ENCODE measurements around the gene SUSD6.

SUSD6 gene

GRCh38 chr14:69611172-69612013, at the start of gene SUSD6:
Gene SUSD6 (plus strand): TSS chr14:69611596. CDS start chr14:69658593, 46,997 bp downstream.
- DNase-seq (ENCODE audit: low spot score), result peak; percentile 94

DNA sequence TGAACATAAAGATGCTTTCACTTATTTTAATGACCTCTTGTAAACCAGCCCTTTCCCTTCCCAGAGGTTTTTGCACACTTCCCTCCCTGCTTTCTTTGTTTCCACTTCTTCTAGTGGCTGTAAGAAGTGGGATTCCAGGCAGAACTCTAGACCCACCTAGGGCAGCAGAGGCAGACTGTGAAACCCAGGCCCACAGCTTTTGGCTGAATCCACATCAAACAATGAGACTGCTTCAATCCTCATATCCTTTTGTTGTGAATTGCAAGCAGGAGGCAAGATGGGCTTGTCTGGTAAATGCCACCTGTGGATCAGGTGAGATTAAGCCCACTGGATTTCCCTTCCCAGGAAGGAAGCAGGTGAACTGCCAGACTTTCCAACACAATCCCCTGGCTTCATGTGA, 49.5 kb upstream of the SUSD6 start:
- DNase-seq (ENCODE audit: low spot score), result no peak

DNA sequence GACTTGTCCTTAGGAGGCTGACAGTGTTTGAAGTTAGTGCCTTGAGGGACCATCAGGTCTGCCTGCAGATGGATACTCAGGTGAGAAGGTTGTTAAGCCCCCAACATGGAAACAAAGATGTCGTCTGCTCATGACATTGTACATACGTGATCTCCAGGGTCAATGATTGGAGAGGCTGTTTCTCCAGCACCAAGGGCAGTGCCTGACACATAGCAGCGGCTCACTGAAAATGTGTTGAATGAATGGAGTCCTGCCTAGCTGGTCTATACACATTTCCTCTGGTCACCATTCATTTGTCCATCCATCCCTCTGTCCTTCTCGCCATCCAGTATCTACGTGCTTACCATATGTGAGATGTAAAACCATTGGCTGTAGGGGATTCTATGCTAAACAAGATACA, 43.8 kb upstream of the SUSD6 start:
- no peak for DNase-seq (ENCODE audit: low spot score)

- DNase-seq (ENCODE audit: low spot score), result no peak
Measured at GRCh38 chr14:69569859-69570258, 41.5 kb upstream of the SUSD6 start.

DNA sequence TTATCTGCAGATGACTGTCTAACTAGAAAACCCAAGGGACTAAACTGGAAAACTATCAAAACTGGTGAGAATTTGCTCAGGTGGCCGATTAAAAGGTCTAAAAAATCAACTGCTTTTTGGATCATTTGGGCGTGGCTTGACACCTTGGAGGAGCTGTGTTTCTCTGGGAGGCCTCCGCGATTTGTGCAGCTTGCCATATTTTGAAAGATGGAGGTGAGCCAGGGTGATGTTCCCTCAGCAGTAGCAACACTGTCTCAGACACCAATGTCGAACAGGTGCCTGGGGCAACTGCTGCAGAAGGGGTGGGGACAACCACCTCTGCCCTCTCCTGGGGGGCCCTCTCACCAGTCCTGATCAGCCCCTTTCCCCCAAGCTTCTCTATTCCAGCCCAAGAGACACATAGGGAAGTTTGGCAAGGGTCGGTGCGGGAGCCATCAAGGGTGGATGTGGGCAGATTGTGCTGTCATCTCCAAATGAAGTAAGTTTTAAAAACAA, 40.5 kb upstream of the SUSD6 start:
- DNase-seq (ENCODE audit: low spot score), result no peak

- no peak for DNase-seq (ENCODE audit: low spot score)
Measured at GRCh38 chr14:69571449-69572029, 39.9 kb upstream of the SUSD6 start.

GRCh38 chr14:69572030-69572840, 39.2 kb upstream of the SUSD6 start:
- DNase-seq (ENCODE audit: low spot score), result peak; percentile 52

DNA sequence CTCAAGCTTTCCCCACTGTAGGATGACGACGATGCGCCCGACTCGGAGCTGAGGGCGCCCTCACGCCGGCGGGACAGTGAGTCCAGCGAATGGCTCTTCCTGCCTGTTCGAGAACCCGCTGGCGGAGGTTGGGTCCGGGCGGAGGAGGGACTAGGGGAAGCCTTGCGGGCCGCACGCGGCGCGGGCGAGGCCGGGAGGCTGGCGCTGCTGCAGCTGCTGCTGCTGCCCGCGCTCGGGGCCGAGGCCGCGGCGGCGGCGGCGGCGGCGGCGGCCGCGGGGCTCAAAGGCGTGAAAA, 38.6 kb upstream of the SUSD6 start:
- no peak for DNase-seq (ENCODE audit: low spot score)

- no peak for DNase-seq (ENCODE audit: low spot score)
Measured at GRCh38 chr14:69573205-69573830, 38.1 kb upstream of the SUSD6 start.

GRCh38 chr14:69573831-69574262, 37.5 kb upstream of the SUSD6 start:
- DNase-seq (ENCODE audit: low spot score), result no peak

DNA sequence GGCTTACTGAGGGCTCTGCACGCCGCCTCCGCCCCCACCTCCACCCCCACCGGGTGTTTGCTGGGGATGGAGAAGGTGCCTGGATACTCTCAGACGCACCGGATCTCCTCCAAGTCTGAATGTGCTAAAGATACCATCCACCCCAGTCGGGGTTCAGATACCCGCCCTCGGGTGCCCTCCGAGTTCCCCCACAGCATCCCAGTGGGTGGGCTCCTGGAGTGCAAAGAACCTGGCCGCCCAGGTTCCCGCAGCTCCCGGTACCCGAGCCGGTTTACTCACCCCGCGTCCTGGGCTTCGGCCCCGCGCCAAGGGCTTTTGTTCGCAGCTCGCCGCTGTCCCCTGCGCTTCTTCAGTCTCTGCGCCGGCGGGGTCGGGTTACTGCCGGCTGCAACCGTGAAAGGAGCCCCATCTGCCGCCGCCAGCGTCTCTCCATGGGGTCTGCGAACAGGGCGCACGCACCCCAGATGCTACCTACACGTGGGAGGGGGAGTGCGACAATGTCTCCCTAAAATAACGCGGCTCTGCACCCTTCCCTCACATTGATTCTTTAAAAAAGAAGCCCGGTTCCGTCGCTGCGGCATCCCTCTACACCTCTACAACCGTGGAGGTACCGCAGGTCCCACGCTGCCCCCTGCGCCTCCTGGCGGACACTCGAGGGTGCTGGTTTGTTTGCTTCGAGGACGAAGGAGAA, 37.0 kb upstream of the SUSD6 start, which contains the start of gene CCDC177:
Gene CCDC177 (minus strand): TSS at position 609 of the 691 bp plus-strand sequence. CDS start 1,249 bp downstream, outside the sequence.
- peak; percentile 56 for DNase-seq (ENCODE audit: low spot score)

GRCh38 chr14:69574954-69575295, 36.5 kb upstream of the SUSD6 start:
- no peak for DNase-seq (ENCODE audit: low spot score)

- DNase-seq (ENCODE audit: low spot score), result no peak
Measured at GRCh38 chr14:69579476-69579875, 31.9 kb upstream of the SUSD6 start.

DNA sequence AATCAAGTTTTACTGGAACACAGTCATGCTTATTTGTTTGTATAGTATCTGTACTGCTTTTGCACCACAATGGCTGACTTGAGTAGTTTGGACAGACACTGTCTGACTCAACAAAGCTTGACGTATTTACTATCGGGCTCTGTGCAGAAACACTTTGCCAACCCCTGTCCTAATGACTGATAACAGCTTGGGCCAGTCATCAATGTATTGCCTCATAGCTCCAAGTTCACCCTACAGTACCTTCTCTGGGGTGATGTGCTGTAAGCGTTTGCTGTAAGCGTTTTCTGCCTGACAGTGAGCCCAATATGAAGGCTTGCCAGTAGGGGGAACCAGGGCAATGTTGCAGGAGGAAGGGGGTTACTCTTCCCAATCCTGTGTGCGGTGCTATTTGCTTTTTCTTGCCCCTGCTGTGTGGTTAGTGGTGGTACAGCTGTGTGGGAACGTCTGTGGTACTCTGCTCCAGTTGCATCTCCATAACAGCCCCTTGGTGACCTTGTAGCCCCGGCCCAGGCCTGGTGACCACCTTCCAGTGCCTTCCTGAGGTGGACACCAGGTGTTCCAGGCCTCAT, 31.3 kb upstream of the SUSD6 start:
- peak; percentile 22 for DNase-seq (ENCODE audit: low spot score)

DNA sequence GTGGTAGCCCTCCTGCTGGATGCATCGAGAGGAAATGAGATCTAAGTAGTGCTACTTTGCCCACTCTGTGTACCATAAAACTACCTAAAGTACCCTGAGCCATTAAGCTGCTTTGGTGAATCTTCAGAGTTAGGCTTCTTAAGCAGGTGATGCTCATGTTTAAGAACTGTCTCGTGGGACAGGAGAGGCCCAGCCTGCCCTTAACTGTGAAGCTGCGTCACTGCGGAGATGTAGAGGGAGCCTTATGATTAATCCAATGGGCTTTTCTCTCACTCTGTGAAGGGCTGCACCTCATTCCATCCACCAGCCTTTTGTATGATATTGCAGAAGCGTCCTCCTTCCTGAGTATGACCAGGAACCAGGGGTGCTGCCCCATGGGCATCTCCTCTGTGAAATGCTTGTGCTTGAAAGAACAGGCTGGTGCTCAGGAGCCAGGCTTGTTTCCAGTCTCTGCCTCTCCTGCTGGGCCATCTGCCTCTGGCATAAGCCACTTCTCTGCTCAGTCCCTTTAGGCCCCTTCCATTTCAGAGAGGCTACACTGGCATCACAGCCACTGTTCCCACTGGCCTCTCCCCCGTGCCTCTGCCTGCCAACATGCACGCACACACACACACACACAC, 30.0 kb upstream of the SUSD6 start:
- no peak for DNase-seq (ENCODE audit: low spot score)

GRCh38 chr14:69582212-69582611, 29.2 kb upstream of the SUSD6 start:
- peak; percentile 72 for DNase-seq (ENCODE audit: low spot score)

DNA sequence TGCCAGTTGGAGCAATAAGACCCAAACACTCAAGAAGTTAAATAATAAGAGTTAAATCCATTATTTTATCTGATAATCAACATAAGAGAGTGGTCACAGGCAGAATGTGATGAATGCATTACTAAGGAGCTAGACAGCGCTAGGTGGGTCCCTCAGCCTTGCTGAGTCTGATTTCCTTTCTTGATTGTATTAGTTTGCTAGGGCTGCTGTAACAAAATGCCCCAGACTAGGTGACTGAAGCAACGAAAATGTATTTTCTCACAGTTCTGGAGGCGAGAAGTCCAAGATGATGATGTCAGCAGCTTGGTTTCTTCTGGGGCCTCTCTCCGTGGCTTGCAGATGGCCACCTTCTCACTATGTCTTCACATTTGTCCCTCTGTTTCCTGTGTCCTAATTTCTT, 28.6 kb upstream of the SUSD6 start:
- no peak for DNase-seq (ENCODE audit: low spot score)

- DNase-seq (ENCODE audit: low spot score), result no peak
Measured at GRCh38 chr14:69584389-69584788, 27.0 kb upstream of the SUSD6 start.

DNA sequence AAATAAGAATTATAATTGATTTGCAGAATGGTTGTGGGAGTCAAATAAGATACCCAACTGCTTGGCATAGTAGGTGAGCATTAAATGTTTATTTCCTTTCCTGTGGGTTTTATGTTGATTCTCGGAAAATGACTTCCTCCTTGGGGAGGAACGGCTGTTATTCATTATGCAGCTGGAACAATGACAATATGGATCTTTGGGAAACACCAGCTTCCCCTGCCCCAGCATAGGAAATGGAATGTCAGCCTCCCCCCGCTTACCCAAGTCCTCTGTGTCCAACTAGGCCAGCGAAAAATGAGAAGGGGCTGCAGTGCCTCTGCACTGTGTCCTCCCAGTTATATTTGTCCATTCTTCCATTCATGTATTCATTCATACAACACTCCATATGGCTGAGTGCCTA, 25.0 kb upstream of the SUSD6 start:
- DNase-seq (ENCODE audit: low spot score), result no peak

- no peak for DNase-seq (ENCODE audit: low spot score)
Measured at GRCh38 chr14:69587389-69587788, 24.0 kb upstream of the SUSD6 start.

DNA sequence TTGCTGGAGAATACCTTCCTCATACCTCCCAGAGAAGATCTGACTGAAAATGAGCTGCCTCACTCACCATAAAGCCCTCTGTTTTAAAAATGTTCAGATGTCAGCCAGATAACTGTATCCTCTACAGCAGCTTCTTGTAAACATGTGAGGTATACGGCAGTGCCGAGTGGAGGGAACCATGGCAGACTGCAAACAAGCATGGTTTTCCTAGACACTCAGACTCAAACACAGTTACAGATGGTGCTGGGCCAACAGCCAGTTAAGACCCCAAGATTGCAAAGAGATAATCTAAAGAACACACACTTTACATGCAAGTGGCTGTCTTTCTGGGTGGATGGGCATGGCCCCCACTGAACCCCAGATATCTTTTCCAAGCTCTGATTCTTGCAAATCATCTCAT, 20.1 kb upstream of the SUSD6 start:
- DNase-seq (ENCODE audit: low spot score), result no peak

Measured in kidney tubule cell (primary cell).